Stomach (tissue), 9 donors: ENCODE results near the gene KRT76. TPM values are rescaled to one million over a fixed set of nuclear protein-coding genes. Genes with fewer than 3 reads are reported as not detected.
"Not testable (repeated sequence)": the region's sequence is repeated elsewhere in the genome, so short reads cannot be mapped to it uniquely, and the experiment has no call there.

Source experiments
- DNase-seq, 2 donors: peaks; one replicate each; pipeline versions ENCODE4 v3.0.0 to v3.0.0-alpha.2; 2013 to 2019
- H3K27ac ChIP-seq, 5 donors: fragments of 200-600 bp in 4 of 5; sonication (generic) in 4 of 5; one replicate each; pipeline ENCODE4 v1.5.1; 2013 to 2019; ENCODE audit warnings: mild to moderate bottlenecking in 1 of 5, moderate library complexity in 1 of 5
- H3K27me3 ChIP-seq, 3 donors: fragments of 200-600 bp; sonication (generic); one replicate each; pipeline ENCODE4 v1.5.1; 2017 to 2019; ENCODE audit warnings: mixed run types in 1 of 3
- H3K36me3 ChIP-seq, 4 donors: fragments of 200-600 bp; sonication (generic); 1 replicate in 3 of 4; 2 replicates in 1 of 4; pipeline ENCODE4 v1.5.1; 2016 to 2019
- H3K4me1 ChIP-seq, 4 donors: fragments of 200-600 bp; sonication (generic); one replicate each; pipeline ENCODE4 v1.5.1; 2016 to 2019
- H3K4me3 ChIP-seq, 4 donors: fragments of 200-600 bp; sonication (generic) in 3 of 4; one replicate each; pipeline ENCODE4 v1.5.1; 2016 to 2019; ENCODE audit warnings: mild to moderate bottlenecking in 1 of 4
- H3K9me3 ChIP-seq, 4 donors: fragments of 200-600 bp; sonication (generic); one replicate each; pipeline ENCODE4 v1.5.1; 2016 to 2019
- CTCF ChIP-seq, 7 experiments: fragments of 450-650 bp in 4 of 7; fragments of 200-600 bp in 3 of 7; sonication (generic) in 3 of 7; IDR thresholded peaks; one replicate each; pipeline ENCODE4 v1.5.1; 2016 to 2019; ENCODE audit warnings: antibody characterized with exemption in 7 of 7, control low read depth in 2 of 7, mild to moderate bottlenecking in 1 of 7
- EP300 ChIP-seq: sonication (generic); formaldehyde crosslinking; IDR thresholded peaks from one replicate; pipeline ENCODE4 v1.6.1; 2017; ENCODE audit warnings: antibody characterized with exemption
- POLR2A ChIP-seq, 4 donors: fragments of 450-650 bp; IDR thresholded peaks; one replicate each; pipeline ENCODE4 v1.6.1; 2016; ENCODE audit warnings: antibody characterized with exemption in 4 of 4, control low read depth in 2 of 4, mild to moderate bottlenecking in 1 of 4, moderate library complexity in 1 of 4
- POLR2AphosphoS5 ChIP-seq, 3 donors: sonication (generic); formaldehyde crosslinking; IDR thresholded peaks; one replicate each; pipeline ENCODE4 v1.6.1; 2016; ENCODE audit warnings: antibody characterized with exemption in 3 of 3
- WGBS, 5 donors: extraction: QIAGEN DNeasy Blood & Tissue Kit in 3 of 5; methylation state at CpG; one replicate each; pipeline versions ENCODE4 v1.1.5 to v1.1.7; 2013 to 2018; 5-methylcytosine and 5-hydroxymethylcytosine counted together
- intact Hi-C: fragments of 100-400 bp; cut with DNase I; formaldehyde crosslinking; loops from one replicate; pipeline ENCODE4 v1.15.1; 2023; ENCODE audit warnings: low total_unique reads
- polyA plus RNA-seq, 3 donors: library from polyadenylated mRNA; stranded (reverse); fragments of 200-250 nt; gene quantifications; one replicate each; pipeline ENCODE4 v1.2.3, GENCODE V29; 2013
- total RNA-seq, 5 donors: library from RNA; depleted of rRNA; stranded (reverse); fragments of >200 nt; gene quantifications; one replicate each; pipeline versions ENCODE4 v1.1.0 to v1.2.3, GENCODE V29; 2014 to 2016
- donor health status: healthy with polysubstance abuse.
- donor health status: Bipolar disorder and iron deficiency.
- donor health status: healthy.

The KRT76 gene
- total and polyA plus RNA-seq, 8 donors = not detected

GRCh38 chr12:52797529-52797894 lies 20.4 kb upstream of the KRT76 start:
- TF ChIP-seq POLR2A (IDR thresholded peaks at IDR 0.05) = no peak
- no peak for TF ChIP-seq CTCF (IDR thresholded peaks at IDR 0.05)
- no peak for TF ChIP-seq EP300
- no peak for TF ChIP-seq POLR2AphosphoS5 (IDR thresholded peaks at IDR 0.05)
- intact Hi-C loops = no loop called here
- no peak overlapping the region for H3K27ac ChIP-seq
- H3K9me3 ChIP-seq = no peaks in the 10 kb centered on the region
- no peaks in the 10 kb centered on the region for H3K36me3 ChIP-seq
- H3K27me3 ChIP-seq = peaks cover 0 to 14% (median 0%) of the 10 kb centered on the region in 3 donors
- no peak overlapping the region for H3K4me3 ChIP-seq
- peaks cover 6 to 13% (median 10%) of the 10 kb centered on the region in 4 donors for H3K4me1 ChIP-seq
- no peak for DNase-seq

DNA sequence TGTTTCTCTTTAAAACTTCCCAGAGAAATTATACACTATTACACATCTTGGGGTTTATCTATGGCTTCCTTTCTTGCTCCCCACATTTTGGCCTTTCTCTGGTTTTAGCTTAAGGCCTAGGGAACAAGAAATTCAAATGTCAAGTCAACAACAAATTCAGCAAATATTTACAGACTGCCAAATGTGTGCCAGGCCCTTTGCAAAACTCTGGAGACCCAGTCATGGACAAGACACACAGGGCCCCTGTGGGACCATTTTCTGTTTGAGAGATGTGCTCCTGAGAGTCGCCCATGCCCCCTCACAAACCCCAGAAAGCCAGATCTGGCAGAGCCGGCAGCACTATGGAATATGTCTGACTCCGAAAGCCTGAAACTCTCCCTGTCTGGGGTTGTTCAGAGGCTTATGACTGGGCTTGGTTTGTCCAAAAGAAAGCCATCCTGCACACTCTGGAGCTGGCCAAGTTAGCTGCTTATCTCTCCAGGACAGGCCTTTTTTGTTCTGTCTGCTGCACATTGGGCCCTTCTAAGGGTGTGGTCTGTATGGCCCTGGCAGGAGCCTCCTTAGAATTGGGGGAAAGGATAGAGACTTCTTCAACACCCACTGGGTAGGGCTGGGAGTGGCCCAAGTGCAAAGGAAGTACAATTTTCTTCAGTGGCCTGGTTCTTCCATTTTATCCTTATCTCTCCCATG lies 19.8 kb upstream of the KRT76 start:
- 75 to 88% (median 87%) methylated on average over 2 to 3 of the region's 3 CpGs for WGBS, 5 donors
- peaks cover 0 to 18% (median 0%) of the 10 kb centered on the region in 3 donors for H3K27me3 ChIP-seq

GRCh38 chr12:52796429-52796794 lies 19.3 kb upstream of the KRT76 start:
- H3K4me1 ChIP-seq = peaks cover 6 to 13% (median 10%) of the 10 kb centered on the region in 4 donors
- H3K27ac ChIP-seq = no peak overlapping the region
- no peaks in the 10 kb centered on the region for H3K36me3 ChIP-seq
- WGBS, 5 donors = 85 to 98% (median 91%) methylated on average over 3 of the region's 3 CpGs
- H3K4me3 ChIP-seq = no peak overlapping the region
- H3K9me3 ChIP-seq = no peaks in the 10 kb centered on the region
- TF ChIP-seq POLR2AphosphoS5 (IDR thresholded peaks at IDR 0.05) (no peak), EP300 (no peak), POLR2A (IDR thresholded peaks at IDR 0.05) (no peak), CTCF (IDR thresholded peaks at IDR 0.05) (no peak)
- intact Hi-C loops = no loop called here
- H3K27me3 ChIP-seq = peaks cover 0 to 23% (median 0%) of the 10 kb centered on the region in 3 donors
- DNase-seq = no peak

More for the DNA sequence above, 19.8 kb upstream of the KRT76 start:
- peaks cover 6 to 13% (median 10%) of the 10 kb centered on the region in 4 donors for H3K4me1 ChIP-seq
- H3K36me3 ChIP-seq = no peaks in the 10 kb centered on the region
- H3K27ac ChIP-seq = no peak overlapping the region
- H3K9me3 ChIP-seq = no peaks in the 10 kb centered on the region
- DNase-seq = no peak
- TF ChIP-seq POLR2AphosphoS5 (IDR thresholded peaks at IDR 0.05) = no peak
- TF ChIP-seq CTCF (IDR thresholded peaks at IDR 0.05) = no peak
- TF ChIP-seq POLR2A (IDR thresholded peaks at IDR 0.05) = no peak
- TF ChIP-seq EP300 = no peak
- no peak overlapping the region for H3K4me3 ChIP-seq
- intact Hi-C loops = no loop called here

- H3K4me3 ChIP-seq = no peak within 1 kb of the TSS
- intact Hi-C loops = no loop called here
- no peaks in the 10 kb centered on the region for H3K36me3 ChIP-seq
- H3K27ac ChIP-seq = no peak within 1 kb of the TSS
- no peak for DNase-seq
- TF ChIP-seq CTCF (IDR thresholded peaks at IDR 0.05) = no peak
- no peak for TF ChIP-seq POLR2AphosphoS5 (IDR thresholded peaks at IDR 0.05)
- no peak for TF ChIP-seq EP300
- no peak for TF ChIP-seq POLR2A (IDR thresholded peaks at IDR 0.05)
- peaks cover 5 to 11% (median 8%) of the 10 kb centered on the region in 4 donors for H3K4me1 ChIP-seq
- H3K27me3 ChIP-seq = peaks cover 0 to 29% (median 5%) of the 10 kb centered on the region in 3 donors
- no peaks in the 10 kb centered on the region for H3K9me3 ChIP-seq
- WGBS, 5 donors = 85 to 93% (median 88%) methylated on average over 10 to 17 of the region's 17 CpGs
Observed at GRCh38 chr12:52795694-52796428, 18.7 kb upstream of the KRT76 start, which contains the start of gene KRT3. KRT3 (minus strand) TSS chr12:52796117; CDS start chr12:52796042, 75 bp downstream.

GRCh38 chr12:52795332-52795674 lies 18.2 kb upstream of the KRT76 start:
- H3K27ac ChIP-seq, DNase-seq, H3K4me3 ChIP-seq, H3K4me1 ChIP-seq, H3K36me3 ChIP-seq, intact Hi-C loops, H3K9me3 ChIP-seq: not testable (repeated sequence)
- peaks cover 0 to 34% (median 11%) of the 10 kb centered on the region in 3 donors for H3K27me3 ChIP-seq
- WGBS, 5 donors = 94 to 100% (median 96%) methylated on average over 2 of the region's 2 CpGs
